GM19467 (cell line): Measurements from ENCODE around the gene COG6.

Experiments
- ATAC-seq: cut with Tn5 transposase; IDR thresholded peaks from one replicate; pipeline ENCODE4 v1.9.1; 2021; ENCODE audit warnings: mild to moderate bottlenecking, moderate library complexity; ENCODE audit not compliant: unreplicated experiment

Gene COG6

DNA sequence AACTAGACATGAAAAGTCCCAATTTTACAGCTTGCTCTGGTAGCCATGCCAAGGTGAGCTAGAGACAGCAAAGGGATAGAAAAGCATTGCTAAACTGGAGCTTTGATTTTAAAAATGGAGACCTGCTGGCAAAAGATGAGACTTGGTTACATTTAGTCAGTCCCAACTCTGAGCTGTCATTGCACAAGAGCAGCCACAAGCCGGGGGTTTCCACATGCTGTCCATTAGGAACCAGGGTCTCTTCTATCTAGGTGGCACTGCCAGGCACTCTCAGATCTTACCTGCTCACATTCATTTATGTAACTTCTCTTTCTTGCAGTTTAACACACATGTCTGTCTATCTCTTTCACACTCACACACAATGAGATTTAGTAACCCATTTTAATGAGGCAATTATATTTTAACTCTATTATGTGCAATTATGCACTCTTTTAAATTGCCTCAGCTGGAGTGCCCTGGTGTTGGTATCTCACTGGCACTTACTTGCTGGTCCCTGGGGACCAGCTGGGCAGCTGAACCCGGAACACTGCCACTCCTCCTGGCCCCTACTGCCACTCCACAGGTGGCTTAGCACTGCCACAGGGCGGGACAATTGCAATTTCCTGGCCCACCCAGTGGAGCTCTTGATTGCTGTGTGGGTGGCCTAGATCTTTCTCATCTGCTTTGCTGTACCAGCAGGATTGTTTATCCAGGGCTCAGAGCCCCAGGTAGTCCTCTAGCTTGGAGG, 112.5 kb downstream of the COG6 start:
- ATAC-seq = no peak

DNA sequence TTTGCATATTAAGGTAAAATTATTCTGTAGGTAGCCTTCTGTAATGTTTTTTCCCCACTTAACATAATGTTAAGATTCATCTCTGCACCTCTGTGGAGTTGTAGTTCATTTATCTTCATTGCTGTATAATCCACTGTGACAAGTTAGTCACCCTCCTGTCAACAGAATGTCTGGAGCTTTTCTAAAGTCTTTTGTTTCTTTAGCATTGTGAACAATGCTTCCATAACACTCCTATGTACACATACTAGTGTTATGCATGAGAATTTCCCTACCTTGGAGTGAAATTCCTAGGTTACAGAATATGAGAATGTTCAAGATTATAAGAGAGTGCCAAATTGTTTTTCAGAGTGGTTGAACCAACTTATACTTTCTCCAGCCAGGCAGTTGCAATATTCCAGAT, 113.5 kb downstream of the COG6 start:
- no peak for ATAC-seq

DNA sequence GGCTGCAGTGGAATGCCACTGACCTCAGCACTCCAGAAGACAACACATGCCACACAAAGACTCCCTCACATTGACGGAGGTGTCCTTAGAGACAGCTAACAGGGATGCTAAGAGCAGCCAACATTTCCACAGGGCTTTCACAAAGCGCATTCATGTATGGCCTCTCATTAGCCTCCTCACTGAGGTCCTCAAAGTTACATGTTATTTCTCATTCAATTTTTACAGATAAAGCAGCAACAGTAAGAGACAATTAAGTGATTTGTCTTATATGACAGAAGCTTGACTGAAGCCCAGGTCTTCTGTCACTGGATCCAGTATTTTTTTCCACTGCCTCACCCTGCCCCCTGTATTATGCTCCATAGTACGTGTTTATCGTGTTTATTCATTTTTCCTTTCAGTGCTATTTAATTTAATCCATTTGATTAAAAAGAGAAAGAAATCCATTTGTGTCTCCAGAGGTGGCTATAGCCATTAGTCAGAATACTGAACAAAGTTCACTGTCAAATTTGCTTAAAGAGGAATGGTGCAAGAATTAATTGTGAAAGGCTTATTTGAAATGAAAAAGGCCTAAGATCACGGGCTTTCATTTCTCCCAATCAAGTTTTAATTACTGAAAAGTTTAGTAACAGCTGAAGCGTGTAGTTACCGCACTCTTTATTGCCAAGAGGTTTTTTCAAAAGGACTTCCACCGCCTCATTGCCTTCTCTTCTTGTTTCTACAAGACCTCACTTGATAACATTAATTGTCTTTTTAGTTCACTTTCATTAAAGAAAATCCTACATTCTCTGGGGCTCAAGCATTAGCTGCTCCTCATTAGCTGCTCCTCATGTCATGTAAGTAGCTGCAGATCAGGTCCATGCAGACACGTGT, 115.0 kb downstream of the COG6 start:
- ATAC-seq = no peak

DNA sequence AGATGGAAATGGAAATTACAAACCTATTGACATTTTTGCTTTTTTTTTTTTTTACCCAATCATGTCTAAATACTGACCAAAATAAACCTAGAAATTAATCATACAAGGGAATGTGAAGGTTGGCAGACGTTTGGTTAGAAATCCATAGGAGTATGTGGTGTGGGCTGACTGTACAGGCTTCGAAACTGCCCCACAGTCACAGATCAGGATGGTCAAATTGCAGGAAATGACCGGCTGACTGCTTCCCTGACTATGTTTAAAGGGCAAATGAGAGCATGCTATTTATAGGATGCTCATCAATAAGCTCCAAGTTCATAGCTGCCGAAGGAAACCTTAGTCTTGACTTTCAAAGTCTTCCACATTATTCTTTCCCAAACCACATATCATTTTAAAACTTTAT, 118.4 kb downstream of the COG6 start:
- no peak for ATAC-seq

DNA sequence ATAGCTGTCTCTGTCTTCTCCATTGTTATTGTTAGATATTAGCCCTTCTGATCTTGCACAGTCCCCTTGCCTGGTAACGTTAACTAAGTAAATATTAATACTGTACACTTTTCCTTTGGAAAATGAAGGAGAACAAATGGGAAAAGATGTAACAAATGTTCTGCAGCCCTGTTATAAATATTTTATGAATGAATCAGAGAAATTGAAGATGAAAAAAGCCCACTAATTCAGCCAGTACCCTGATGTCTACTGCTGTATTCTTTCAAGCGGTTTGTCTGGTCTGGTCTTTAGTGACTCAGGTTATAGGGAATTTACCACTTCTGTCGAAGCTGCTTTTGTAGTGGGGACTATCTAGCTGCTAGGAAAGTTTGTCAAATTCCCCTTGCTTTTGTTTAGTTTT, 121.0 kb downstream of the COG6 start:
- ATAC-seq = no peak

DNA sequence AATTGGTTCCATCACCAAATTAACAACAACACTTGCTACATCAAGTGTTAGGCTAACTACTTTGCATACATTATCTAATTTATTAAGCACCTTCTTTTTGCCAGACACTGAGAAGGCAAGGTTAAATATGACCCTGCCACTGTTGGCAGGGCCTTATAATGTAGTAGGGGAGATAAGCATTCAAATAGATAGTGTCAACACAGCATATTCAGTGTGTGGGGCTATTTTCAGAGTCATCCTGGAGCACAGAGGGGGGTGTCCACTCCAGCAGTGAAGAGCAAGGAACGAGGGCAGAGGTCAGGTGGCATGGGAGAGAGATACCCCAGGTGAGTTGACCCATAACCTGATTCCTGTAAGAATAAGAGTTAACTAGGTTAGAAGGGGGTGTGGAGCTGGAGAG, 121.6 kb downstream of the COG6 start:
- no peak for ATAC-seq

DNA sequence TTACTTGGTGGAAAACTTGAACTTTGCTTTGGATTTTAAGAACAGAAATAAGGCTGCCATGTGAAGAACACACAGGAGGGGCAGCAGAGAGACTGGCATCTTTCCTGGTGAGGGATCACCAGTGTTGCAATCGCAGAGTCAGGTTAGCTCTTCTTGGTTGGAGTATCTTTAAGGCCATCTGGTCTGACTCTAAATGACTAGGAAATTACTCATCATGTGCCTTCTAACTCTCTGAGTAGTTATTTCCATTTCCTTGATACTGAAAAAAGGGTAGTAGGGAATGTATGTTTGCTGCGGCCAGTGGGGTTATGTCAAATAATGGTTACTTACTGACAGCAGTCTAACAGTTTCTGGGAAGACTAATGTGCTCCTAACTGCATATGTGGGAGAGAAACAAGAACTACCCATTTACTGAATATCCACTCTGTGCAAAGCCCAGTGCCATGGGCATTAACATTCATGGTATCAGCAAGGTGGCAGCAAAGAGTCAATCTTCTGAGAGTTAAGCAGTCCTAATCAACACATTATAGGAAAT, 122.1 kb downstream of the COG6 start:
- ATAC-seq = no peak

DNA sequence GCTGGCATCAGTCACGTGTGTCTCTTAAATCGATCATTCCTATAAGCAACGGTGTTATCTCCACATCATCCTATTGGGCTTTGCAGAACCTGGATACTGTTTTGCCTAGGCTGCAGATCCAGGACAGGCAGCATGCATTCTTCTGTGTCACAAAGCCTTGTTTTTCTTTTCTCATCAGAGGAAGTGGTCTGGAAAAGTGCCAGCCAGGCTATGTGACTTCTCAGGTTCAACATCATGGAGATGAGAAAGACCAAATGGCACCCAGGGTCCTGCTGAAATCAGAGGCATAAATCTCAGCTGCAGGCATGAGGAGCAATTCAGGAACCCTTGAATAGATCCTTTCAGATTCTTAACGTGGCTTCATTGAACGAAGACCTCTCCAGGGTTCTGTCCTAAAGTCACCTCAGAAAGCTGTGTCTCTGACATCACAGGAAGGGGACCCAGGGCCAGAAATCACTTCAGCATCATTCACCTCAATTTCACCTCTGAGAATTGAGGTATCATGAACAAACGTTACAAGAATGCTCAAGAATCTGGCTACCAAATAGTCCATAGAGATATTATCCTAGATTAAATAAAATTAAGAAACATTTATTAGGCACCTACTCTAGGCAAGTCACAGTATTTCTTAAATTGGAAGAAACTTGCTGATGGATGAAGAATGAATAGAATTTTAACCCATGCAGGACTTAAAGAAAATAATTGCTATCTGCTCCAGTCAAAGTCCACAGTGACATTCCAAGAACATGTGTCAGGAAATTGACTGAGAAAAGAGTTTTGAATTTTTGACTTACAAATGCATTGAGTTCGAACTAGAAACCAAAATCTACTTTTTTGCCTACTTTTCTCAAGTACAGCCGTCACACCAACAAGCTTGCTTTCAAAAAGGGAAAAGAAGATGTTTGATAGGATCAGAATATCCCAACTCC, 124.1 kb downstream of the COG6 start:
- ATAC-seq = no peak

DNA sequence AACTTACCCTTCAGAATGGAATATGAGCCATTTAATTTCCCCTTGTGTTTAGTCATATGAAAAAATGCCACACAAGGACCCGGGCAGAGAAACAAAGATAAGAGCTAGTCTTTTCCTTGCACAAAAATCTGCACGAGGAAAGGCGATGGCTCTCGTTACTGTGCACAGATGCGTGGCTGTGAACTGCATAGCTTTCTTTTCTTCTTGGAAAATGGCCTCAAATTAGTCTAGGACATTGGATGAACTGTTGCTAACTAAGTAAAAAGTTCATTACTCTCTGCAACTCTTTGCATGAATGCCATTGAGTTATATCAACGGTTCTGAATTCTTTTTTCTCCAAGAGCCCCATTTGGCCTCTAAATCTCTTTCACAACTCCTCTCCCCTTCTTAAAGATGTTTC, 125.2 kb downstream of the COG6 start:
- ATAC-seq = no peak

DNA sequence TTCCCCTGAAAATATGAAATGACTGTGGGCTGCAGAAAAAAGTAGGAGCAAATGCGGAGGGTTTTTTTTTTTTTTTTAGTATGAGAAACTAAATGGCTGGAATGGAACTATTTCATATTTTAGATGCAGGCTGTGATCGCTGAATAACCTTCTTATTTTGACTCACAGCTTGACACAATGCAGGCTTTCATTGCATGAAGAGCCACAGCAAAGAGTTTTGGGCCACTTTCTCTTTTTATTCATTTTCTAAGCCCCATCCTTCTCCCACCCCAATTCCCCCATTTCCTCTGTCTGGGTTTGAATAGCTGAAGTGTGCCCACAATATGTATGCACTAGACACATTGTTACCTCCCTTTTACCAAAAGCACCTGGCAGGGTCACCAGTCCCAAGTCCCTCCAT, 125.9 kb downstream of the COG6 start:
- ATAC-seq = no peak

DNA sequence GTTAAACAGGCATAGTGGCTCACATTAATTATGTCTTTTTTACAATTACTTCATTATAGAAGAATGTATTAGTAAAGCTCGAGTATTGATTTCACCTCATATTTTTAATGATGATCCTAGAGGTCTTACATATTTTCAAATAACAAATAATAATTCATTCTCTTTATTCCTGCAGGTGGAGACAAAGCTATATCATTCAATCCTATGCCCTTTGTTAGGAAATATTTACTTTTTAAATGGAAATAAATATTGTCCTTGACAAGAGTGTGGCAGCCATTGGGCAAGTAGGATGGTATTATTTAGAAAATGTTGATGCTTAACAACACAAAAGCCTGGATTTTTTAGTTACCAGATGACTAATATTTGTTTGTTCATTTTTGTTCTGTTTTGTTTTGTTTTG, 127.6 kb downstream of the COG6 start:
- ATAC-seq = no peak

DNA sequence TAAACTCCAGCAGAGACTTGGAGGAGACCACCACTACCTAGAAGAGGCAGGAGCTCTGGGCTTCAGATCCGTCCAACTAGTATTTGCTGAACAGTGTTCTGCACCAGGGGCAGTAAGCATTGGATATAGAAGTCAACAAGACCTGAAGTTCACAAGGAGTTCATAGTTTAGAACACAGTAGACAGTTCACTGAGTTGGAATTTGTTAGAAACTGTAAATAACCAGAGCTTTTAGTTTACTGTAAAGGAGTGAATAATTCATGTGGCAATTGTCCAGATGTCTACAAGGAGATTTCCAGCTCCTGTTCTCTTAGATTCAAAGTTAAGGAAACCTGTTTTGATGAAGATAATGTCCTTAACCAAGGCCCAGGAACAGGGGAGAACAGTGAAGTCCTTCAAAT, 128.9 kb downstream of the COG6 start:
- ATAC-seq = no peak

DNA sequence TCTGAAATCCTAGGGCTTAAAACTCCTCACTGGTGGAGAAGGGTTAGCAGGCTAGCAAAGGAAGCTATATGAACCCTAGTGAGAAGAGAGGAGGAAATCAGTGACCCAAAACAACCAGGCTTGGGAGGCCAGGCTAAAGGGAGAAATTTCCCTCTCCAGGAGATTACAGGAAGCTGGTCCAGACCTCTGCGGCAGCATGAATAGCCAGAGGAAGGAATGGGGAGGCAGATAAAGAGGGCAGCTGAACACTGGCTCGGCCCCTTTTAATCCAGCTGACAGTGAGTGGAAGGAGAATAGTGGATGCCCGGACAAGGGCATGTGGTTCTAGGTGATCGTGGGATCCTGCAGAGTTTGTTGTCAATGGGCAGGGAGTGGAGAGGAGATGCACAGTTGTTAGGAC, 130.6 kb downstream of the COG6 start:
- ATAC-seq = no peak

DNA sequence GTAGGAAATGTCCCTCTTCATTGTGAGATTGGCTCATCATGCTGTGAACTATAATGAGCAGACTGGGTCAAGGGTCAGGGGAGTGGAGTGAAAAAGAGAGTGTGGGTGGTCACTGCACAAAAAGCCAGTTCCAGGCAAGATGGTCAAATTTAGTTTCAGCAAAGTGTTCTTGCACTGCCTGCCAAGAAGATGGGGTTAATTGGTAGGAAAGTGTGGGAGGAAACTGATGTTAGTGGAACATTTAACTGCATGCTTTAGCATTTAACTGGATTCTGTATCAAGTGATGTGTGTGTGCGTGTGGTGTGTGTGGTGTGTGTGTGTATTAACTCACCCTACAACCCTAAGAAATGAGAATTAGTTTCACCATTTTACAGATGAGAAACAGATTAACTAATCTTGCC, 131.6 kb downstream of the COG6 start:
- no peak for ATAC-seq

DNA sequence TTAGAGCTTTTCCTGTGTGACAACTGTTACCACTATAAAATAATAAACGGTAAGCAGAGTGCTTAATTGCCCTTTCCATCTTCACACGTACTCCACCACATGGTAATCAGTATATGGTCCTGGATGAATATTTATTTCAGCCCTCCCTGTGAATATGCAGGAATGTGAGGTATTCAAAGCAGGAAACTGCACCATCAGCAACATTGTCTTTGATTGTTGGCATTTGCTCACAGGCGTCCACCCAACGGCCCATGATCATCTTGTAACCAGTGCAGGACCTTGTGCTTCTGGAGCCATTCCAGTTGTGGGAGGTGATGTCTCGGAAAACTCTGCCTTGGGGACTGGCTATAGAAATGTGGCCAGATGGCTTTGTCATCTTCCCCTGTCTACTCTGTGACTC, 132.6 kb downstream of the COG6 start:
- ATAC-seq = no peak

DNA sequence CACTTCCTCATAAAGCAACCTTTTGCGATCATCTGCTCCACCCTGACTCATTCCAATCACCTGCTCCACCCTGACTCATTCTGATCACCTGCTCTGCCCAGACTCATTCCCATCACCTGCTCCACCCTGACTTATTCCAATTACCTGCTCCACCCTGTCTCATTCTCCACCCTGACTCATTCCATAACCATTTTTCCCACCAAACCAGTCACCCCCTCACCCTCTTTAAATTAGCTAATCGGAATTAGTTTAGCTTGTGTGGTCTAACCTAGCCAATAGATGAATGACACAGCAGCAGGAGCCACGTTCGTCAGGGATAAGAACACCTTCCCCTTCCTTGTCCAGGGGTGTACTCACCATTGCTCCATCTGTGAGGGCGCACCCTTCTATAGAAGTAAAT, 134.0 kb downstream of the COG6 start:
- no peak for ATAC-seq
